ENCODE data around the gene NTN3. TPM values are rescaled to one million over a fixed set of nuclear protein-coding genes. Genes with fewer than 3 reads are reported as not detected.
"Not testable (repeated sequence)": the region's sequence is repeated elsewhere in the genome, so short reads cannot be mapped to it uniquely, and the experiment has no call there.

NTN3 gene
- total and polyA plus RNA-seq, 2 of the 4 experiments (the other 2 are of a cell fraction), result 0.18 to 0.38 TPM

DNA sequence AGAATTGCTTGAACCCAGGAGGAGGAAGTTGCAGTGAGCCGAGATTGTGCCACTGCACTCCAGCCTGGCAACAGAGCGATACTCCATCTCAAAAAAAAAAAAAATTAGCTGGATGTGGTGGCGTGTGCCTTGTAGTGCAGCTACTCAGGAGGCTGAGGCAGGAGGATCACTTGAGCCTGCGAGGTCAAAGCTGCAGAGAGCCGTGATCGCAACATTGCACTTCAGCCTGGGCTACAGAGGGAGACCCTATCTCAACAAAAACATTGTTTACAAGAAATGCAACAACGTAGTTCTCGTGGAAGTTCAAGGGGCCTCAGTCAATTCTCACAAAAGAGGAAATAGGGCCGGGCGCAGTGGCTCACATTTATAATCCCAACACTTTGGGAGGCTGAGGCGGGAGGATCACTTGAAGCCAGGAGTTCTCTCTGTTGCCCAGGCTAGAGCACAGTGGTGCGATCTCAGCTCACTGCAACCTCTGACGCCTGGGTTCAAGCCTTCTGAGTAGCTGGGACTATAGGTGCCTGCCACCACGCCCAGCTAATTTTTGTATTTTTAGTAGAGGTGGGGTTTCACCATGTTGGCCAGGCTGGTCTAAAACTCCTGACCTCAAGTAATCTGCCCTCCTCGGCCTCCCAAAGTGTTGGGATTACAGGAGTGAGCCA, 29.8 kb upstream of the NTN3 start:
- POLR2A ChIA-PET (ENCODE audit: unreplicated experiment); BruUV-seq (replicated peaks); in situ Hi-C loops (cut with MboI; ENCODE audit: low sequenced_read_pairs); dilution Hi-C loops (cut with HindIII; ENCODE audit: low sequenced_read_pairs, unreplicated experiment); H3K14ac ChIP-seq (replicated peaks; ENCODE audit: low read depth, low read length); DNase-seq; H4K91ac ChIP-seq (ENCODE audit: insufficient read depth, low read depth, low read length); H3K4me1 ChIP-seq (ENCODE audit: control insufficient read depth, insufficient read depth, low read length); H4K20me1 ChIP-seq (ENCODE audit: insufficient read depth, low read length); H4K8ac ChIP-seq (ENCODE audit: low read depth in 2 of 2, low read length in 2 of 2); H3K9me1 ChIP-seq (ENCODE audit: insufficient read depth, low read length); H3K9me3 ChIP-seq (ENCODE audit: control insufficient read depth, insufficient read depth, low read length); intact Hi-C loops (cut with micrococcal nuclease); H2BK5ac ChIP-seq (ENCODE audit: low read depth, low read length, poor library complexity, severe bottlenecking); H3K9ac ChIP-seq (ENCODE audit: low read depth, low read length); H3K4me3 ChIP-seq (ENCODE audit: insufficient read depth, low read depth, low read length); H3K27me3 ChIP-seq (ENCODE audit: control insufficient read depth, insufficient read depth, low read length); H3K56ac ChIP-seq (ENCODE audit: extremely low read depth, insufficient read depth, low read length); H3K4me2 ChIP-seq (ENCODE audit: low read depth, low read length); H3K4ac ChIP-seq (ENCODE audit: low read depth, low read length); H2AK9ac ChIP-seq (replicated peaks; ENCODE audit: low read depth, low read length, poor library complexity); H2BK20ac ChIP-seq (ENCODE audit: low read depth, low read length); H2AK5ac ChIP-seq (ENCODE audit: low read depth, low read length); ATAC-seq (ENCODE audit: low read depth); H3K27ac ChIP-seq (ENCODE audit: insufficient read depth, low read length); H2AFZ ChIP-seq (replicated peaks; ENCODE audit: low read length, poor library complexity); H4K5ac ChIP-seq (ENCODE audit: low read depth, low read length); H3K23ac ChIP-seq (ENCODE audit: low read depth, low read length); H3K18ac ChIP-seq (ENCODE audit: low read depth, low read length); H2BK15ac ChIP-seq (ENCODE audit: low read depth, low read length); H2BK120ac ChIP-seq (ENCODE audit: low read depth, low read length): not testable (repeated sequence)
- Histone ChIP-seq H3K36me3 (ENCODE audit: control insufficient read depth, insufficient read depth, low read length) (peaks cover 46% of the 10 kb centered on the region), H3K79me1 (ENCODE audit: low read depth in 1 of 2, low read length in 2 of 2) (peaks cover 20 to 45% of the 10 kb centered on the region in 2 experiments)
- 96% methylated on average over 3 of the region's 15 CpGs; no CpG with 5 or more reads in 1 of the 2 experiments for WGBS, 2 experiments (ENCODE audit: extremely low coverage in 2 of 2, insufficient read length in 1 of 2)
- CTCF ChIA-PET, result interaction anchor here (0.7 kb wide), 2 partner anchors 42 to 45 kb away, joined by 3 to 4 read pairs; no protein-coding TSS in a partner anchor

All from IMR-90 (cell line).